ENCODE data around the gene IKZF3.
"Not testable (repeated sequence)": the region's sequence is repeated elsewhere in the genome, so short reads cannot be mapped to it uniquely, and the experiment has no call there.

IKZF3 gene

GRCh38 chr17:39737206-39737759, 126.8 kb downstream of the IKZF3 start:
- DNase-seq, result peak; percentile 24

GRCh38 chr17:39736319-39737165, 127.6 kb downstream of the IKZF3 start:
- peak; percentile 21 for DNase-seq

GRCh38 chr17:39735882-39736281, 128.2 kb downstream of the IKZF3 start:
- DNase-seq, result peak; percentile 58

GRCh38 chr17:39732586-39732985, 131.5 kb downstream of the IKZF3 start:
- no peak for DNase-seq

- DNase-seq, result peak; percentile 93
Observed at GRCh38 chr17:39730095-39730921, 133.8 kb downstream of the IKZF3 start, which contains the start of gene MIEN1. TSS of gene MIEN1 (minus strand) at chr17:39730532. CDS start at chr17:39730495, 37 bp downstream.

- DNase-seq, result no peak
Observed at GRCh38 chr17:39729280-39729851, 134.7 kb downstream of the IKZF3 start.

- DNase-seq, result no peak
Observed at GRCh38 chr17:39727556-39727955, 136.6 kb downstream of the IKZF3 start.

GRCh38 chr17:39726617-39727016, 137.5 kb downstream of the IKZF3 start:
- no peak for DNase-seq

GRCh38 chr17:39725923-39726322, 138.2 kb downstream of the IKZF3 start:
- DNase-seq, result not testable (repeated sequence)

- no peak for DNase-seq
Observed at GRCh38 chr17:39724731-39725130, 139.4 kb downstream of the IKZF3 start.

GRCh38 chr17:39722965-39723848, 140.9 kb downstream of the IKZF3 start:
- no peak for DNase-seq

GRCh38 chr17:39722104-39722503, 142.0 kb downstream of the IKZF3 start:
- DNase-seq, result no peak

GRCh38 chr17:39719563-39720355, 144.4 kb downstream of the IKZF3 start:
- DNase-seq, result no peak

GRCh38 chr17:39717660-39718059, 146.5 kb downstream of the IKZF3 start:
- no peak for DNase-seq

GRCh38 chr17:39716879-39717536, 147.1 kb downstream of the IKZF3 start:
- no peak for DNase-seq

- no peak for DNase-seq
Observed at GRCh38 chr17:39716073-39716818, 147.9 kb downstream of the IKZF3 start.

- DNase-seq, result no peak
Observed at GRCh38 chr17:39715375-39716072, 148.6 kb downstream of the IKZF3 start.

GRCh38 chr17:39714234-39714633, 149.9 kb downstream of the IKZF3 start:
- DNase-seq, result no peak

- DNase-seq, result no peak
Observed at GRCh38 chr17:39711851-39712250, 152.3 kb downstream of the IKZF3 start.

All from RPMI8226 (cell line).